Activated T-cell treated with anti-CD3 and anti-CD28 coated beads for 1 hour (primary cell): ENCODE data around the gene PATE4.
A peak's percentile ranks its signal among the peaks of the same experiment; 100 is the strongest.

Source experiments
- DNase-seq: peaks from one replicate; pipeline ENCODE4 v3.0.0-alpha.2; 2020; ENCODE audit warnings: low read depth

PATE4 gene

GRCh38 chr11:125887373-125888324, 54.5 kb downstream of the PATE4 start, which contains the start of gene HYLS1:
TSS of gene HYLS1 (plus strand) at chr11:125887668. CDS start at chr11:125899369, 11,701 bp downstream.
- DNase-seq, result peak; percentile 86
